GM13976 (cell line): ENCODE measurements around the gene C8B.

Experiments
- DNase-seq: peaks from one replicate; pipeline ENCODE4 v3.0.0; 2012; ENCODE audit warnings: low spot score
- CTCF ChIP-seq: IDR thresholded peaks from 2 replicates; pipeline ENCODE4 v1.5.1; 2012; ENCODE audit warnings: borderline replicate concordance, mild to moderate bottlenecking; ENCODE audit not compliant: insufficient read depth; ENCODE audit errors: extremely low read depth, missing control alignments, control extremely low read depth
- in situ Hi-C: fragments of 300-500 bp; cut with MboI; formaldehyde crosslinking; loops from one replicate; pipeline ENCODE4 v1.12.0; 2022; ENCODE audit warnings: low sequenced_read_pairs, mixed read lengths, inconsistent platforms; ENCODE audit not compliant: unreplicated experiment

Gene C8B

GRCh38 chr1:56967355-56967754 lies 1.5 kb upstream of the C8B start:
- in situ Hi-C loops, result no loop called here
- TF ChIP-seq CTCF, result no peak

GRCh38 chr1:56966698-56966999 lies 834 bp upstream of the C8B start:
- DNase-seq, result no peak
- in situ Hi-C loops, result no loop called here
- no peak for TF ChIP-seq CTCF

More at GRCh38 chr1:56967355-56967754, 1.5 kb upstream of the C8B start:
- no peak for DNase-seq

DNA sequence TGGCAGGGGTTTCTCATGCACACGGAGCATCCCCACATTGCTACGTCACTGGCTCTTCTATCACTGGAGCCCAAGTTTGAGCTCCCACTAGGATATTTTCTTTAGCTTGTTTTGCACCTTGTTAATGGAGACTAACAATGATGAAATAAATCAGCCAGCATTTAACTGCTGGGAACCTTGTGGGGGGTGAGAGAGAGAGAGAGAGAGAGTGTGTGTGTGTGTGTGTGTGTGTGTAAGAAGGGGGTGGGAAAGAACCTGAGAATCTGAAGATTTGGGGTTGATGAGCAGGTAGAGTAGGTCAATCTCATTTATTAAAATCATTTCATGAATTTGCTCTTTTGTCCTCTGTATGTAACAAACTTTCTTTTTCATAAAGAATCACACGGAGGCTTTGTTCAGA lies 624 bp downstream of the C8B start:
- in situ Hi-C loops, result no loop called here
- no peak for DNase-seq
- no peak for TF ChIP-seq CTCF

DNA sequence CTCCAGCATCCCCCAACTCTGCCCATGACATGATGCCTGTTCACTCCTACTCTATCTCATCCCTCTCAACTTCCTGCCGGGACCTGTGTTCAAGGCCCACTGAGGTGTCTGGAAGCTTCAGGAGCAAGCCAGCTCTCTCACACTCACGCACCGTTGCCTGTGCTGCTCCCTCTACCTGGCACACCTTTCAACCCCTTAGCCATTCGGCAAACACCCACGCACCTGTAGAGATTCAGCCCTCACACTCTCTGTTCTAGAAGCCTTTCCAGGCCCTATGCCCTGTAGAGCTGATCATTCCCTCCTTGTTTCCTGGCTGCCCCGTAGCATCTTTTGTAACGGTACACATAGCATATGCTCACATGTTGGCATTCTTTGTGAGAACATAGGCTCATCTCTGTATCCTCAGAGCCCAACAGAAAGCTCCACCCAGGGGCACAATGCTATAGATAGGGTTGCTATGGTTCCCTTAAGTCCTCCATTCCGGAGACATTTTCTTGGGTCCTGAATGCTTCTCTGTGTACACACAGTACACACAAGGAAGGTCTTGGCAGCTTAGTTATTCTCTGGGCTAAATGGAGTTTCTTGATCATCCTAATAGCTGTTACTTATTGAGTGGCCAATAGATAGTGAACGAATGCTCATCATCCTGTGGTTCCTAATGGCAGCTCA lies 1.3 kb downstream of the C8B start:
- in situ Hi-C loops, result no loop called here
- no peak for DNase-seq
- TF ChIP-seq CTCF, result no peak

DNA sequence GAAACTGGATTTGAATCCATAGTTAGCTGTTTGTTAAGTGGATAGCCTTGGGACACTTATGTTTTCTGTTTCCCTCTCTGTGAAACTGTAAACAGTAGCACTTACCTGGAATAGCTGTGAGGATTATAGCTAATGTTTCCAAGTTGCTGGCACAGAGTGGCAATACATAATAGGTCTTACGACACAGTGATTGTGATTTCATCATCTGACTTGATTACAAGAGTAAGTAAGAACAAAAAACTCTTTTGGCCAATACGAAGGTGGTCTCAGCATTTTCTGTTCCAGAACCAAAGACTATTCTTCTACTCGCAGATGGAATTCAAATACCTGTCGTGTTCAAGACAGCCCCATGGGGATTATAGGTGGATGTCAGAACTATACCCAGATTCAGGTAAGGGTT lies 2.1 kb downstream of the C8B start:
- no peak for TF ChIP-seq CTCF
- in situ Hi-C loops, result no loop called here
- no peak for DNase-seq

GRCh38 chr1:56961426-56961825 lies 4.4 kb downstream of the C8B start:
- in situ Hi-C loops, result no loop called here
- DNase-seq, result no peak
- TF ChIP-seq CTCF, result no peak

DNA sequence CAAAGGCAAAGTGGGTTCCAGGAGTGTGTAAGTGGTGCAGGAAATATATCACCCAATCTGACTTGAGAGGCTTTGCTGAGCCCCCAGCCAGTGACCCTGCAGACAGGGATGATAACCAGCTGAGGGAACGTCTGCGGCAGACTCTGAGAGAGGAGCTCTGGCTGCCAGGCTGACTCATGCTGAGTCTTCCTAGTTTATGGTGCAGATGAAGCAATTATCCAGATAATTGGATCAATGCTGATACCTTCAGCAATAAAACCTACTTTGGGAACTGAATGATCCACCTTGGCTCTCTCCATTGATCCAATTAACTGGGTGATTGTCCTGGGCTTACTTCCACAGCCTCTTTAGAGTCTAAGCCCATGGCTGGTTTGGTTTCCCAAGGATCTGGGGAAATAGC lies 7.3 kb downstream of the C8B start:
- in situ Hi-C loops, result no loop called here
- DNase-seq, result no peak
- no peak for TF ChIP-seq CTCF
